GM19238 (cell line): ENCODE results near the gene PCDHB11.
"Not testable (repeated sequence)": the region's sequence is repeated elsewhere in the genome, so short reads cannot be mapped to it uniquely, and the experiment has no call there.

ENCODE experiments used
- DNase-seq: peaks from one replicate; pipeline ENCODE4 v3.0.0; 2011; ENCODE audit warnings: low spot score; ENCODE audit not compliant: insufficient read length

The PCDHB11 gene

GRCh38 chr5:141186897-141187512 is 12.4 kb upstream of the PCDHB11 start, which contains the start of gene PCDHB9:
Gene PCDHB9, plus strand, starts transcription at chr5:141187161. Its CDS starts 158 bp downstream, at chr5:141187319.
- no peak for DNase-seq

- DNase-seq = not testable (repeated sequence)
Measured at GRCh38 chr5:141188682-141189081, 10.7 kb upstream of the PCDHB11 start.

GRCh38 chr5:141189131-141189530 is 10.3 kb upstream of the PCDHB11 start:
- not testable (repeated sequence) for DNase-seq

- DNase-seq = no peak
Measured at GRCh38 chr5:141192110-141192725, 7.2 kb upstream of the PCDHB11 start, which contains the start of gene PCDHB10. Gene PCDHB10, plus strand, starts transcription at chr5:141192353. Its CDS starts 200 bp downstream, at chr5:141192553.

GRCh38 chr5:141194332-141194731 is 5.1 kb upstream of the PCDHB11 start:
- not testable (repeated sequence) for DNase-seq

- DNase-seq = no peak
Measured at GRCh38 chr5:141196363-141196762, 3.1 kb upstream of the PCDHB11 start.

GRCh38 chr5:141201126-141201525 is 1.7 kb downstream of the PCDHB11 start:
- not testable (repeated sequence) for DNase-seq

- DNase-seq = not testable (repeated sequence)
Measured at GRCh38 chr5:141201646-141202045, 2.2 kb downstream of the PCDHB11 start.

GRCh38 chr5:141208478-141208877 is 9.1 kb downstream of the PCDHB11 start, which contains the start of gene PCDHB12:
Gene PCDHB12, plus strand, starts transcription at chr5:141208719. Its CDS starts 189 bp downstream, at chr5:141208908.
- no peak for DNase-seq

- not testable (repeated sequence) for DNase-seq
Measured at GRCh38 chr5:141210281-141210680, 10.9 kb downstream of the PCDHB11 start.

GRCh38 chr5:141210849-141211248 is 11.4 kb downstream of the PCDHB11 start:
- DNase-seq = not testable (repeated sequence)

- not testable (repeated sequence) for DNase-seq
Measured at GRCh38 chr5:141213656-141214339, 14.4 kb downstream of the PCDHB11 start, which contains the start of gene PCDHB13. Gene PCDHB13, plus strand, starts transcription at chr5:141213919. Its CDS starts 205 bp downstream, at chr5:141214124.

GRCh38 chr5:141214583-141214982 is 15.2 kb downstream of the PCDHB11 start:
- DNase-seq = not testable (repeated sequence)

GRCh38 chr5:141215504-141215903 is 16.1 kb downstream of the PCDHB11 start:
- DNase-seq = not testable (repeated sequence)

- not testable (repeated sequence) for DNase-seq
Measured at GRCh38 chr5:141216035-141216434, 16.6 kb downstream of the PCDHB11 start.

GRCh38 chr5:141223112-141223783 is 23.8 kb downstream of the PCDHB11 start, which contains the start of gene PCDHB14:
Gene PCDHB14, plus strand, starts transcription at chr5:141223343. Its CDS starts 163 bp downstream, at chr5:141223506.
- DNase-seq = no peak

- not testable (repeated sequence) for DNase-seq
Measured at GRCh38 chr5:141224844-141225243, 25.4 kb downstream of the PCDHB11 start.

GRCh38 chr5:141225421-141225820 is 26.0 kb downstream of the PCDHB11 start:
- DNase-seq = not testable (repeated sequence)

- DNase-seq = no peak
Measured at GRCh38 chr5:141234109-141234667, 34.8 kb downstream of the PCDHB11 start.

- DNase-seq = not testable (repeated sequence)
Measured at GRCh38 chr5:141235922-141236321, 36.5 kb downstream of the PCDHB11 start.
